ENCODE data around the gene MAG.
A peak's percentile ranks its signal among the peaks of the same experiment; 100 is the strongest.

The MAG gene

DNA sequence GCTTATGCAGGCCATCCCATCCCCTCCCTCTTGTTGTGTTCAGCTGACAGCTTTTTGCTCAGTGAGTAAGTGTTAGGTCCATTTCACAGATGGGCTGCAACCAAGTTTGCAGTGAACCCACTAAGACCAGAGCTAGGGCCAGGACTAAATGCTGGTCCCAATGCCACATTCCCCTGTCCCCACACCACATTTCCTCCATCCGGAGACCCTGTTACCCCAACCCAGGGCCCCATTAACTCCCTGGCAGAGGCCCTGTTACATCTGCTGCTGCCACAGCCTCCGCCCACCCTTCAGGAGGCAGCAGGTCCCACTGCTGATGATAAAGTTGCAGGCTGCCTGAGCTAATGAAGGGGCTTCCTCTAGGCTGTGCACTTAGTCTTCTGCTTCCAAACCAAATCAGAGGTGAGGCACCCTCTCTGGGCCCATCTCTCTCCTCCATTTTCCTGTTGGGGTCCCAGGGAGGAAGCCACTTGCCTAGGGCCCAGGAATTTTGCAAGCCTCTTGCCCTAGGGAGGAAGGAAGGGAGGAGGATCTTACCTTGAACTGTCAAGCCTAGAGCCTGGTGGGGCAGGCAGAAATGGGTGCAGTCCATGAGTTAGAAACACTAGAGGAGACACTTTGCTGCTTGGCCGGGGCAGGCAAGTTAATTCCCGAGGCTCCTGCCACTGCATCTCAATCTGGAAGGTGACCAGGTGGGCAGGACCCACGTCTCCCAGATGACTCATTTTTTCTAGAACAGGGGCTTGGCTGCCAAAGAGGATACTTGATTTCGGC lies 26.6 kb upstream of the MAG start:
- Histone ChIP-seq H3K9me3 (ENCODE audit: control insufficient read depth in 1 of 2, low read length in 2 of 2) (no peaks in the 10 kb centered on the region), H3K27ac (ENCODE audit: low read depth, low read length) (no peak overlapping the region), H3K36me3 (ENCODE audit: control insufficient read depth in 1 of 2, insufficient read depth in 2 of 2, low read length in 2 of 2) (peaks cover 0 to 45% of the 10 kb centered on the region in 2 donors), H3K4me3 (ENCODE audit: low read depth in 1 of 2, low read length in 2 of 2) (no peak overlapping the region), H3K27me3 (ENCODE audit: control insufficient read depth in 1 of 2, insufficient read depth in 2 of 2, low read length in 2 of 2) (no peaks in the 10 kb centered on the region), H3K4me1 (ENCODE audit: control insufficient read depth in 1 of 2, insufficient read depth in 2 of 2, low read length in 2 of 2) (peaks cover 11 to 18% of the 10 kb centered on the region in 2 donors), H3K9ac (ENCODE audit: low read depth in 1 of 2, low read length in 2 of 2) (no peak overlapping the region)

DNA sequence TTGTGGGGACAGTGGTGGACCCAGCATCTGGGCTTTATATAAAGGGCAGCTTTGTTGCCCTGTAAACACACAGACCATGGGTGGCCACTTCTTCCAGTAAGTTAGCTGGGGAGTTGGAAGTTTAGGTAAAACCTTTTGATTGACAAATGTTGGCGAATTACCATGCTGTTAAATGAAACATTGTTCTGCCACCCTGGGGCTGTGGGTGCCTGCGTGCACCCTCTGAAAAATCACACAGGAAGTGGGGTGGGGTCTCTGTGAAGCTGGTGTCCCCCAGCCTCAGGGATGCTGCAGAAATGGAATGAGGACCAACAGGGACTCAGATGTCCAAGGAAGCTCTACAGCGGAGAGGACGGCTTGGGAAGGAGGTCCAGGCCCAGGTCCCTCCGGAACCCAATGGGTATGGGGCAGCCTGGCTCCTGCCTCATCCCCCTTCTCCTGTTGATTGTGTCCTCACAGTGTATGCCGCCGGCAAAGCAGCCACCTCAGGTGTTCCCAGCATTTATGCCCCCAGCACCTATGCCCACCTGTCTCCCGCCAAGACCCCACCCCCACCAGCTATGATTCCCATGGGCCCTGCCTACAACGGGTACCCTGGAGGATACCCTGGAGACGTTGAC lies 26.0 kb upstream of the MAG start:
- Histone ChIP-seq H3K9me3 (ENCODE audit: control insufficient read depth in 1 of 2, low read length in 2 of 2) (no peaks in the 10 kb centered on the region), H3K9ac (ENCODE audit: low read depth in 1 of 2, low read length in 2 of 2) (no peak overlapping the region), H3K4me3 (ENCODE audit: low read depth in 1 of 2, low read length in 2 of 2) (peak overlapping the region in 1 of 2 donors; percentile 73), H3K27ac (ENCODE audit: low read depth, low read length) (no peak overlapping the region), H3K36me3 (ENCODE audit: control insufficient read depth in 1 of 2, insufficient read depth in 2 of 2, low read length in 2 of 2) (peaks cover 1 to 46% of the 10 kb centered on the region in 2 donors), H3K27me3 (ENCODE audit: control insufficient read depth in 1 of 2, insufficient read depth in 2 of 2, low read length in 2 of 2) (no peaks in the 10 kb centered on the region), H3K4me1 (ENCODE audit: control insufficient read depth in 1 of 2, insufficient read depth in 2 of 2, low read length in 2 of 2) (peaks cover 11 to 22% of the 10 kb centered on the region in 2 donors)

DNA sequence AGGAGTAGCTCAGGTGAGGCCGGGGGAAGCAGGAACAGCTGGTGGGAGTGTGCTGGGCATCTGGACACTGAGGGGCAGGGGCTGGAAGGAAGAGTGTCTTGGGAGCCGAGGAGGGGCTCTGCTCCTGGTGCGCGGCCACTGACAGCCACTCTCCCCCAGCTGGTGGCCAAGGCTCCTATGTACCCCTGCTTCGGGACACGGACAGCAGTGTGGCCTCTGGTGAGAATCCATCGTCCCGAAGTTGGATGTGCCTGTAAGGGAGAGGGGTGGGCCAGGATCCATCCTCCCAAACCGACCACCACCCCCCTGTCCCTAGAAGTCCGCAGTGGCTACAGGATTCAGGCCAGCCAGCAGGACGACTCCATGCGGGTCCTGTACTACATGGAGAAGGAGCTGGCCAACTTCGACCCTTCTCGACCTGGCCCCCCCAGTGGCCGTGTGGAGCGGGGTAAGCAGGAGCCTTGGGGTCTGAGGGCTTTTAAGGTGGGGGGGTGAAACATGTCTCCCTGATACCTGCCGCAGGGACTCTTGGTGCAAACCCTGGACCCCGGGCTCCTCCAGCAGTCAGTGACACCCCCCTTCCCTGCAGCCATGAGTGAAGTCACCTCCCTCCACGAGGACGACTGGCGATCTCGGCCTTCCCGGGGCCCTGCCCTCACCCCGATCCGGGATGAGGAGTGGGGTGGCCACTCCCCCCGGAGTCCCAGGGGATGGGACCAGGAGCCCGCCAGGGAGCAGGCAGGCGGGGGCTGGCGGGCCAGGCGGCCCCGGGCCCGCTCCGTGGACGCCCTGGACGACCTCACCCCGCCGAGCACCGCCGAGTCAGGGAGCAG lies 25.2 kb upstream of the MAG start:
- Histone ChIP-seq H3K36me3 (ENCODE audit: control insufficient read depth in 1 of 2, insufficient read depth in 2 of 2, low read length in 2 of 2) (peaks cover 8 to 48% of the 10 kb centered on the region in 2 donors), H3K4me1 (ENCODE audit: control insufficient read depth in 1 of 2, insufficient read depth in 2 of 2, low read length in 2 of 2) (peaks cover 11 to 26% of the 10 kb centered on the region in 2 donors), H3K27me3 (ENCODE audit: control insufficient read depth in 1 of 2, insufficient read depth in 2 of 2, low read length in 2 of 2) (no peaks in the 10 kb centered on the region), H3K4me3 (ENCODE audit: low read depth in 1 of 2, low read length in 2 of 2) (peak overlapping the region; percentile 73 to 76), H3K9ac (ENCODE audit: low read depth in 1 of 2, low read length in 2 of 2) (peak overlapping the region; percentile 75 to 76), H3K9me3 (ENCODE audit: control insufficient read depth in 1 of 2, low read length in 2 of 2) (no peaks in the 10 kb centered on the region), H3K27ac (ENCODE audit: low read depth, low read length) (peak overlapping the region; percentile 60)

DNA sequence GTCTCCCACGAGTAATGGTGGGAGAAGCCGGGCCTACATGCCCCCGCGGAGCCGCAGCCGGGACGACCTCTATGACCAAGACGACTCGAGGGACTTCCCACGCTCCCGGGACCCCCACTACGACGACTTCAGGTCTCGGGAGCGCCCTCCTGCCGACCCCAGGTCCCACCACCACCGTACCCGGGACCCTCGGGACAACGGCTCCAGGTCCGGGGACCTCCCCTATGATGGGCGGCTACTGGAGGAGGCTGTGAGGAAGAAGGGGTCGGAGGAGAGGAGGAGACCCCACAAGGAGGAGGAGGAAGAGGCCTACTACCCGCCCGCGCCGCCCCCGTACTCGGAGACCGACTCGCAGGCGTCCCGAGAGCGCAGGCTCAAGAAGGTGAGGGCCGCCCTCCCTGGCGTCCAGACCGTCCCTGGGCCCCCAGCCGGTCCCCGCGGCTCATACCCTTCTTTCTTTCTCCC lies 24.6 kb upstream of the MAG start:
- Histone ChIP-seq H3K27ac (ENCODE audit: low read depth, low read length) (peak overlapping the region; percentile 60), H3K9me3 (ENCODE audit: control insufficient read depth in 1 of 2, low read length in 2 of 2) (no peaks in the 10 kb centered on the region), H3K4me1 (ENCODE audit: control insufficient read depth in 1 of 2, insufficient read depth in 2 of 2, low read length in 2 of 2) (peaks cover 11 to 31% of the 10 kb centered on the region in 2 donors), H3K36me3 (ENCODE audit: control insufficient read depth in 1 of 2, insufficient read depth in 2 of 2, low read length in 2 of 2) (peaks cover 13 to 52% of the 10 kb centered on the region in 2 donors), H3K27me3 (ENCODE audit: control insufficient read depth in 1 of 2, insufficient read depth in 2 of 2, low read length in 2 of 2) (no peaks in the 10 kb centered on the region), H3K9ac (ENCODE audit: low read depth in 1 of 2, low read length in 2 of 2) (peak overlapping the region; percentile 75 to 76), H3K4me3 (ENCODE audit: low read depth in 1 of 2, low read length in 2 of 2) (peak overlapping the region; percentile 73 to 76)

DNA sequence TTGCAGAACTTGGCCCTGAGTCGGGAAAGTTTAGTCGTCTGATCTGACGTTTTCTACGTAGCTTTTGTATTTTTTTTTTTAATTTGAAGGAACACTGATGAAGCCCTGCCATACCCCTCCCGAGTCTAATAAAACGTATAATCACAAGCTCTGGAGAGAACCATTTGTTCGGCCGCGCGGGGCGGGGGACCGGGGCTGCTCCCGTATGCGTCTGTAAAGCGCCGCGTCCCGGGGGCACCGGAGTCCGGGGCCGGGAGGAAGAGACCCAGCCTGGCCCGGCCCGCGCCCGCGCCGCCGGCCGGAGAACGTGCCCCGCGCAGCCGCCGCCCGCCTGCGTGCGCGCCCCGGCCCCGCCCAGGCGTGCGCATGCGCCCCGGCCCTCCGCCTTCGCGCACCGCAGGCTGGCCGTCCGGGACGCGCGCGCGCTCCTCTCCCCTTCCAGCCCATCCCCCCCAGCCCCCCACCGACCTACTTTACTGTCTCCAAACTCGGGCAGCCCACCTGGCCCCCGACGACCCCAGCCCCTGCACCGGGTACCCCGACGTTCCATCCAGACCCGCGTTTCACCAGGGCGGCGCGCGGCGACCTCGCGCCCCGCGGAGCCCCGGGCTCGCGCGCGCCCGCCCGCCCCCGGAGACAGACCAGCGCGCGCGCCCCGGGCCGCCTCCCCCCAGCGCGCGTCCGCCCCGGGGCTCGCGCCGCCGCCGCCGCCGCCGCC lies 24.0 kb upstream of the MAG start:
- Histone ChIP-seq H3K4me1 (ENCODE audit: control insufficient read depth in 1 of 2, insufficient read depth in 2 of 2, low read length in 2 of 2) (peaks cover 11 to 32% of the 10 kb centered on the region in 2 donors), H3K27ac (ENCODE audit: low read depth, low read length) (peak overlapping the region; percentile 66), H3K27me3 (ENCODE audit: control insufficient read depth in 1 of 2, insufficient read depth in 2 of 2, low read length in 2 of 2) (no peaks in the 10 kb centered on the region), H3K9ac (ENCODE audit: low read depth in 1 of 2, low read length in 2 of 2) (peak overlapping the region; percentile 75 to 76), H3K4me3 (ENCODE audit: low read depth in 1 of 2, low read length in 2 of 2) (peak overlapping the region; percentile 73 to 76), H3K36me3 (ENCODE audit: control insufficient read depth in 1 of 2, insufficient read depth in 2 of 2, low read length in 2 of 2) (peaks cover 13 to 52% of the 10 kb centered on the region in 2 donors), H3K9me3 (ENCODE audit: control insufficient read depth in 1 of 2, low read length in 2 of 2) (no peaks in the 10 kb centered on the region)

DNA sequence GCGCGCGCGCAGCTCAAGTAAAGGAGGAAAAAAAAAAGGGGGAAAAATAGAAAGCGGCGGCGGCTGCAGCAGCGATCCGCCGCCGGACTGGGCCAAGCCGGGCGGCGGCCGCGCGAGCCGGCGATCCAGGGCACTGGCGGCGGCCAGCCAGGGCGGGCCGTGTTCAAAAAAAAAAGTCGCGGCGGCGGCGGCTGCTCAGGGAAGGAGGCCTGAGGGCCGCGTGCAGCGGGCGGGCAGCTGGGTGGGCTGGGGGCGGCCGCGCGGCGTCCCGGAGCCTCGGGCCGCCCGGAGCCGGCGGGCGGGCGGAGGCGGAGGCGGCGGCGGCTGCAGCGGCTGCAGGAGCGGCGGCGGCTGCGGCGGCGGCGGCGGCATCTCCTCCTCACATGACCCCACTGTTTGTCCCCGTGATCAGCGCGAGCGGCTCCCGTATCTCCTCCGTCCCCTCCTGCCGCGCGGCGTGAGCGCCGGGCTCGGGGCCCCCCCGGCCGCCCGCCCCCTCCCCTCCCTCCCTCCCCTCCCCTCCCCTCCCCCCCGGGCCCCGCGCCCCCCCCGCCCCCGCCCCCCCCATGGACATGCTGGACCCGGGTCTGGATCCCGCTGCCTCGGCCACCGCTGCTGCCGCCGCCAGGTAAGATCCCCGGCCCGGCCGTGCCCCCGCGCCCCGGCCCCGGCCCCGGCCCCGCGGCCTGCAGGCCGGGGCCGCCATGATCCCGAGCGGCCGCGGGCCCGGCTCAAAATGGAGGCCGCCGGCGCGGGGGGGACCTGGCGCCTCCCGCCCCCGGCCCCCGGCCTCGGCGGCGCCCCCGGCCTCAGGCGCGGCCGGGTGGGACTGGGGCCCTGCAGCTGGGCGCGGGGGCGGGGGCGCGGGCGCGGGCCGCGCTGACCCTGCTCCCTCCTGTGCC lies 23.2 kb upstream of the MAG start, which contains the start of gene USF2:
Gene USF2, plus strand, starts transcription at position 427 of the 902 bp plus-strand sequence. Its CDS starts 140 bp downstream, at position 567.
- H3K4me3 ChIP-seq (ENCODE audit: low read depth in 1 of 2, low read length in 2 of 2) = peak within 1 kb of the TSS; percentile 73 to 76
- no peaks in the 10 kb centered on the region for H3K27me3 ChIP-seq (ENCODE audit: control insufficient read depth in 1 of 2, insufficient read depth in 2 of 2, low read length in 2 of 2)
- peaks cover 13 to 56% of the 10 kb centered on the region in 2 donors for H3K36me3 ChIP-seq (ENCODE audit: control insufficient read depth in 1 of 2, insufficient read depth in 2 of 2, low read length in 2 of 2)
- H3K27ac ChIP-seq (ENCODE audit: low read depth, low read length) = peak within 1 kb of the TSS; percentile 87
- H3K9me3 ChIP-seq (ENCODE audit: control insufficient read depth in 1 of 2, low read length in 2 of 2) = no peaks in the 10 kb centered on the region
- H3K9ac ChIP-seq (ENCODE audit: low read depth in 1 of 2, low read length in 2 of 2) = peak within 1 kb of the TSS; percentile 75 to 76
- H3K4me1 ChIP-seq (ENCODE audit: control insufficient read depth in 1 of 2, insufficient read depth in 2 of 2, low read length in 2 of 2) = peaks cover 11 to 37% of the 10 kb centered on the region in 2 donors

DNA sequence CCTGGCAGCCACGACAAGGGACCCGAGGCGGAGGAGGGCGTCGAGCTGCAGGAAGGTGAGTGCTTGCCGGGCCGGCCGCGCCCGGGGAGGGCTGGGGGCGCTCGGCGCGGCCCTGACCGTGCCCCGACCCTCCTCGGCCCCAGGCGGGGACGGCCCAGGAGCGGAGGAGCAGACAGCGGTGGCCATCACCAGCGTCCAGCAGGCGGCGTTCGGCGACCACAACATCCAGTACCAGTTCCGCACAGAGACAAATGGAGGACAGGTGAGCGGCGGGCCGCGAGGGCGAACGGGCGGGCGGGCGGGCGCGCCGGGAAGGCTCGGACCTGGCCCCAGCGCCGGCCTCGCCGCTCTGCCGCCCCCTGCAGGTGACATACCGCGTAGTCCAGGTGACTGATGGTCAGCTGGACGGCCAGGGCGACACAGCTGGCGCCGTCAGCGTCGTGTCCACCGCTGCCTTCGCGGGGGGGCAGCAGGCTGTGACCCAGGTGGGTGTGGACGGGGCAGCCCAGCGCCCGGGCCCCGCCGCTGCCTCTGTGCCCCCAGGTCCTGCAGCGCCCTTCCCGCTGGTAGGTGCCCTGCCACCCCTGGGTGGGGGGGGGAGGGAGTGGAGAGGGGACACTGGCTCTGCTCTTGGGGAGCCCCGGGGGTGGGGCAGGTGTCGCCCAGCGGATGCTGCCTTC lies 22.4 kb upstream of the MAG start:
- Histone ChIP-seq H3K36me3 (ENCODE audit: control insufficient read depth in 1 of 2, insufficient read depth in 2 of 2, low read length in 2 of 2) (peaks cover 17 to 59% of the 10 kb centered on the region in 2 donors), H3K27ac (ENCODE audit: low read depth, low read length) (peak overlapping the region; percentile 87), H3K27me3 (ENCODE audit: control insufficient read depth in 1 of 2, insufficient read depth in 2 of 2, low read length in 2 of 2) (no peaks in the 10 kb centered on the region), H3K9ac (ENCODE audit: low read depth in 1 of 2, low read length in 2 of 2) (peak overlapping the region; percentile 32 to 63), H3K4me1 (ENCODE audit: control insufficient read depth in 1 of 2, insufficient read depth in 2 of 2, low read length in 2 of 2) (peaks cover 11 to 37% of the 10 kb centered on the region in 2 donors), H3K9me3 (ENCODE audit: control insufficient read depth in 1 of 2, low read length in 2 of 2) (no peaks in the 10 kb centered on the region), H3K4me3 (ENCODE audit: low read depth in 1 of 2, low read length in 2 of 2) (peak overlapping the region; percentile 61 to 70)

DNA sequence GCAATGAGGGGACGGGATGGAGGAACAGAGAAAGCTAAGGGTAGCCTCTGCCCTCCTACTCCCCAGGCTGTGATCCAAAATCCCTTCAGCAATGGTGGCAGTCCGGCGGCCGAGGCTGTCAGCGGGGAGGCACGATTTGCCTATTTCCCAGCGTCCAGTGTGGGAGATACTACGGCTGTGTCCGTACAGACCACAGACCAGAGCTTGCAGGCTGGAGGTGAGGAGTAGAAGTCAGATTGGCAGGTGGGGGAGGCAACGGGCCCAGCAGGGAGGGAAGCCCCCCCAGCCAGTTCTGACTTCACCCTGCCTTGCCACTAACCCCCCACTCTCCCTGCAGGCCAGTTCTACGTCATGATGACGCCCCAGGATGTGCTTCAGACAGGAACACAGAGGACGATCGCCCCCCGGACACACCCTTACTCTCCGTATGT lies 21.6 kb upstream of the MAG start:
- Histone ChIP-seq H3K9me3 (ENCODE audit: control insufficient read depth in 1 of 2, low read length in 2 of 2) (no peaks in the 10 kb centered on the region), H3K4me1 (ENCODE audit: control insufficient read depth in 1 of 2, insufficient read depth in 2 of 2, low read length in 2 of 2) (peaks cover 11 to 37% of the 10 kb centered on the region in 2 donors), H3K27me3 (ENCODE audit: control insufficient read depth in 1 of 2, insufficient read depth in 2 of 2, low read length in 2 of 2) (no peaks in the 10 kb centered on the region), H3K27ac (ENCODE audit: low read depth, low read length) (no peak overlapping the region), H3K36me3 (ENCODE audit: control insufficient read depth in 1 of 2, insufficient read depth in 2 of 2, low read length in 2 of 2) (peaks cover 17 to 56% of the 10 kb centered on the region in 2 donors), H3K4me3 (ENCODE audit: low read depth in 1 of 2, low read length in 2 of 2) (peak overlapping the region in 1 of 2 donors; percentile 61), H3K9ac (ENCODE audit: low read depth in 1 of 2, low read length in 2 of 2) (no peak overlapping the region)

All from duodenal mucosa (tissue), 2 donors.